Sigmoid colon (tissue), 4 donors: Measurements from ENCODE around the gene AKAP1.

Experiments used
- EP300 ChIP-seq, 4 donors: sonication (generic); formaldehyde crosslinking; IDR thresholded peaks; one replicate each; pipeline ENCODE4 v1.6.1; 2017; ENCODE audit warnings: antibody characterized with exemption in 4 of 4
- POLR2AphosphoS5 ChIP-seq, 4 donors: sonication (generic); formaldehyde crosslinking; IDR thresholded peaks; one replicate each; pipeline ENCODE4 v1.6.1; 2017; ENCODE audit warnings: antibody characterized with exemption in 4 of 4
- TF ChIP-seq, protein P1 (sequence below), 4 experiments: fragments of 450-650 bp in 3 of 4; fragments of 200-600 bp in 1 of 4; IDR thresholded peaks; one replicate each; pipeline ENCODE4 v1.5.1; 2016 to 2019; ENCODE audit warnings: antibody characterized with exemption in 4 of 4, mild to moderate bottlenecking in 3 of 4, moderate library complexity in 2 of 4

DNA sequence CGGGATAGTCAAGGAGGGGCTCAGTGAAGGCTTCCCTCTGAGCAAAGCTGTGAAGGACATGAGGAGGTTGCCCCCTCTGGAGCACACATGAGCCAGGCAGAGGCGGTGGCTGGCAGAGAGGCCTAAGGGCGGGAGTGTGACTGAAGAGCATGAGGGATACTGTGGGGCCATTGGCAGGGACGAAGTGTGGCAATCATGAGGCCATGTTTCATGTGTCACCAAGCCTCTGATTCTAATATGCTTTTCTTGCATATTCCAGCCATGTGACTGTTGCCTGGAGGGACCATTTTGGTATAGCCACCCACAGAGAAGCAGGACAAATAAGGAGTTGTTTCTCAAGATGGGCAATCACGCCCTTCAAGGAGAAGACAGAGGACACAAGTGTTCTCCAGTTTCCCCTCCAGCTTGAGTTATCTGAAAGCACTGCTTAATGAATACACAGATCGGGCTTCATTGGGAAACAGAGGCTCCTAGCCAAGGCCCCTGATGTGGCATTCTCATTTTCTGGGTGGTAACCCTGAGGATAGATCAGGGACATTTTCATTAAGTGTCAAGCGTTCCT lies 68.0 kb downstream of the AKAP1 start:
- TF ChIP-seq, protein P1, sequence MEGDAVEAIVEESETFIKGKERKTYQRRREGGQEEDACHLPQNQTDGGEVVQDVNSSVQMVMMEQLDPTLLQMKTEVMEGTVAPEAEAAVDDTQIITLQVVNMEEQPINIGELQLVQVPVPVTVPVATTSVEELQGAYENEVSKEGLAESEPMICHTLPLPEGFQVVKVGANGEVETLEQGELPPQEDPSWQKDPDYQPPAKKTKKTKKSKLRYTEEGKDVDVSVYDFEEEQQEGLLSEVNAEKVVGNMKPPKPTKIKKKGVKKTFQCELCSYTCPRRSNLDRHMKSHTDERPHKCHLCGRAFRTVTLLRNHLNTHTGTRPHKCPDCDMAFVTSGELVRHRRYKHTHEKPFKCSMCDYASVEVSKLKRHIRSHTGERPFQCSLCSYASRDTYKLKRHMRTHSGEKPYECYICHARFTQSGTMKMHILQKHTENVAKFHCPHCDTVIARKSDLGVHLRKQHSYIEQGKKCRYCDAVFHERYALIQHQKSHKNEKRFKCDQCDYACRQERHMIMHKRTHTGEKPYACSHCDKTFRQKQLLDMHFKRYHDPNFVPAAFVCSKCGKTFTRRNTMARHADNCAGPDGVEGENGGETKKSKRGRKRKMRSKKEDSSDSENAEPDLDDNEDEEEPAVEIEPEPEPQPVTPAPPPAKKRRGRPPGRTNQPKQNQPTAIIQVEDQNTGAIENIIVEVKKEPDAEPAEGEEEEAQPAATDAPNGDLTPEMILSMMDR (IDR thresholded peaks at IDR 0.05), result no peak
- TF ChIP-seq EP300 (IDR thresholded peaks at IDR 0.05), result no peak
- TF ChIP-seq POLR2AphosphoS5 (IDR thresholded peaks at IDR 0.05), result no peak
